HCT116 (cell line): ENCODE data around the gene ANKHD1. TPM values are rescaled to one million over a fixed set of nuclear protein-coding genes. Genes with fewer than 3 reads are reported as not detected.
A peak's percentile ranks its signal among the peaks of the same experiment; 100 is the strongest.

Experiments
- ATAC-seq: fragments of 200-7000 bp; cut with Tn5 transposase; 2 replicates; pipeline ENCODE4 v1.9.1; 2020; ENCODE audit warnings: mild to moderate bottlenecking, moderate library complexity
- BruUV-seq: library from RNA; stranded (reverse); fragments of 400-500 nt; replicated peaks from 2 replicates; lab custom pipeline; 2021; lab: Mats Ljungman, UMichigan
- CTCF ChIA-PET: fragments of 300-600 bp; sonication (Branson Sonifier 250); formaldehyde crosslinking; loops from one replicate; lab custom pipeline; 2021; ENCODE audit warnings: antibody characterized with exemption; lab: Charles Lee
- POLR2A ChIA-PET: fragments of 300-600, 350-600 bp; sonication (Branson Sonifier 250); formaldehyde crosslinking; loops from one replicate; lab custom pipeline; 2021; ENCODE audit warnings: antibody characterized with exemption; lab: Charles Lee
- RAD21 ChIA-PET, 2 experiments: fragments of 300-600 bp; sonication (Branson Sonifier 250); formaldehyde crosslinking; loops; one replicate each; lab custom pipeline; 2023; ENCODE audit warnings: low total read pairs in 2 of 2; ENCODE audit not compliant: uncharacterized antibody in 2 of 2, unreplicated experiment in 2 of 2, low non-redundant PET in 1 of 2; lab: Charles Lee
- DNase-seq: peaks from one replicate; pipeline ENCODE4 v3.0.0-alpha.2; 2010; ENCODE audit warnings: low read depth, low spot score
- H2AFZ ChIP-seq: fragments of 200-600 bp; shearing (Covaris generic), sonication (generic); 2 replicates; pipeline ENCODE4 v1.6.1; 2017; ENCODE audit warnings: low read depth, mixed run types, mixed read lengths, antibody characterized with exemption, low read length; ENCODE audit not compliant: poor library complexity, severe bottlenecking
- H3K27ac ChIP-seq: 2 replicates; pipeline ENCODE4 v1.5.1; 2012; ENCODE audit warnings: low read depth, low read length
- H3K27me3 ChIP-seq: fragments of 200-600 bp; sonication (generic); 2 replicates; pipeline ENCODE4 v1.6.1; 2016; ENCODE audit warnings: mixed run types, low read length, mixed read lengths; ENCODE audit not compliant: insufficient read depth
- H3K36me3 ChIP-seq, 2 experiments: fragments of 200-500 bp in 1 of 2; fragments of 200-600 bp in 1 of 2; sonication (Bioruptor generic) in 1 of 2; sonication (generic) in 1 of 2; 2 replicates each; pipeline versions ENCODE4 v1.5.1 to v1.6.1; 2014 to 2016; ENCODE audit warnings: low read length in 2 of 2, inconsistent platforms in 1 of 2, mixed read lengths in 1 of 2, mixed run types in 1 of 2; ENCODE audit not compliant: insufficient read depth in 2 of 2, control insufficient read depth in 1 of 2
- H3K4me1 ChIP-seq, 2 experiments: fragments of 200-600 bp in 1 of 2; sonication (generic) in 1 of 2; 2 replicates each; pipeline versions ENCODE4 v1.5.1 to v1.6.1; 2012 to 2017; ENCODE audit warnings: low read length in 2 of 2, inconsistent platforms in 1 of 2, mild to moderate bottlenecking in 1 of 2, mixed read lengths in 1 of 2, mixed run types in 1 of 2, moderate library complexity in 1 of 2; ENCODE audit not compliant: insufficient read depth in 2 of 2, control insufficient read depth in 1 of 2
- H3K4me2 ChIP-seq: fragments of 200-600 bp; sonication (generic); 2 replicates; pipeline ENCODE4 v1.6.1; 2017; ENCODE audit warnings: mixed run types, low read length, mixed read lengths
- H3K4me3 ChIP-seq, 2 experiments: fragments of 200-600 bp in 1 of 2; sonication (generic) in 1 of 2; replicated peaks in 1 of 2; 2 replicates each; pipeline ENCODE4 v1.5.1; 2011 to 2016; ENCODE audit warnings: low read length in 2 of 2, control low read depth in 1 of 2, low read depth in 1 of 2, mild to moderate bottlenecking in 1 of 2, mixed read lengths in 1 of 2, mixed run types in 1 of 2
- H3K79me2 ChIP-seq: fragments of 200-600 bp; sonication (generic); 2 replicates; pipeline ENCODE4 v1.6.1; 2017; ENCODE audit warnings: mild to moderate bottlenecking, mixed run types, low read length, moderate library complexity, mixed read lengths; ENCODE audit not compliant: insufficient read depth
- H3K9ac ChIP-seq: fragments of 200-600 bp; sonication (generic); 2 replicates; pipeline ENCODE4 v1.6.1; 2016; ENCODE audit warnings: low read length, mixed read lengths
- H3K9me2 ChIP-seq: fragments of 200-600 bp; sonication (generic), shearing (Covaris generic); 2 replicates; pipeline ENCODE4 v1.6.1; 2017; ENCODE audit warnings: mixed run types, mild to moderate bottlenecking, moderate library complexity; ENCODE audit not compliant: insufficient read depth
- H3K9me3 ChIP-seq, 2 experiments: fragments of 200-500 bp in 1 of 2; fragments of 200-600 bp in 1 of 2; sonication (Bioruptor generic) in 1 of 2; sonication (generic) in 1 of 2; 2 replicates each; pipeline ENCODE4 v1.6.1; 2014 to 2017; ENCODE audit warnings: low read length in 2 of 2, mixed read lengths in 2 of 2, inconsistent platforms in 1 of 2, low read depth in 1 of 2, mild to moderate bottlenecking in 1 of 2, mixed run types in 1 of 2, moderate library complexity in 1 of 2; ENCODE audit not compliant: control insufficient read depth in 1 of 2, insufficient read depth in 1 of 2
- H4K20me1 ChIP-seq: fragments of 200-600 bp; sonication (generic), shearing (Covaris generic); 2 replicates; pipeline ENCODE4 v1.6.1; 2017; ENCODE audit warnings: mixed run types, mild to moderate bottlenecking, moderate library complexity; ENCODE audit not compliant: insufficient read depth
- ATF3 ChIP-seq: IDR thresholded peaks from 2 replicates; pipeline ENCODE4 v1.6.1; 2012
- CBX3 ChIP-seq: IDR thresholded peaks from 2 replicates; pipeline ENCODE4 v1.6.1; 2012; ENCODE audit warnings: low read depth
- EGR1 ChIP-seq: IDR thresholded peaks from 2 replicates; pipeline ENCODE4 v1.6.1; 2012; ENCODE audit warnings: low read depth
- ELF1 ChIP-seq: IDR thresholded peaks from 2 replicates; pipeline ENCODE4 v1.6.1; 2012; ENCODE audit warnings: low read depth, borderline replicate concordance
- JUND ChIP-seq: IDR thresholded peaks from 2 replicates; pipeline ENCODE4 v1.6.1; 2012
- POLR2A ChIP-seq: IDR thresholded peaks from 2 replicates; pipeline ENCODE4 v1.7.0; 2011; ENCODE audit warnings: borderline replicate concordance; ENCODE audit not compliant: insufficient read depth, insufficient read length; ENCODE audit errors: extremely low read depth
- POLR2AphosphoS5 ChIP-seq: IDR thresholded peaks from 2 replicates; pipeline ENCODE4 v1.6.1; 2011; ENCODE audit warnings: mild to moderate bottlenecking, low read depth, low read length, moderate library complexity
- RAD21 ChIP-seq: IDR thresholded peaks from 2 replicates; pipeline ENCODE4 v1.6.1; 2012; ENCODE audit warnings: low read depth, mild to moderate bottlenecking
- REST ChIP-seq: IDR thresholded peaks from 2 replicates; pipeline ENCODE4 v1.6.1; 2012; ENCODE audit warnings: low read depth
- SIN3A ChIP-seq: IDR thresholded peaks from 2 replicates; pipeline ENCODE4 v1.6.1; 2012; ENCODE audit warnings: low read depth
- SP1 ChIP-seq: IDR thresholded peaks from 2 replicates; pipeline ENCODE4 v1.6.1; 2012; ENCODE audit warnings: low read depth
- TCF7L2 ChIP-seq: IDR thresholded peaks from 2 replicates; pipeline ENCODE4 v1.7.0; 2011; ENCODE audit warnings: borderline replicate concordance, inconsistent platforms; ENCODE audit not compliant: insufficient read depth, insufficient read length; ENCODE audit errors: extremely low read depth
- ZBTB33 ChIP-seq: IDR thresholded peaks from 2 replicates; pipeline ENCODE4 v1.6.1; 2011; ENCODE audit warnings: mild to moderate bottlenecking, low read length, moderate library complexity; ENCODE audit not compliant: insufficient replicate concordance; ENCODE audit errors: extremely low read depth
- ZFX ChIP-seq: fragments of 450-650 bp; IDR thresholded peaks from 2 replicates; pipeline ENCODE4 v1.6.1; 2017
- intact Hi-C: fragments of 100-400 bp; cut with micrococcal nuclease; formaldehyde crosslinking; loops from 2 replicates; pipeline ENCODE4 v1.10.0; 2022
- total RNA-seq: library from RNA; stranded (reverse); gene quantifications from one replicate; pipeline ENCODE4 v1.2.1, GENCODE V29; 2021; ENCODE audit not compliant: unreplicated experiment

ANKHD1 gene
- total RNA-seq, 1 experiment from 2014 or later, result 80.8 TPM

GRCh38 chr5:140363631-140364471, 37.8 kb upstream of the ANKHD1 start:
- ChIA-PET RAD21 (no interaction called here), POLR2A (interaction anchor here (1.0 to 1.4 kb wide), 3 partner anchors 9 to 357 kb away, joined by 3 to 4 read pairs (median 3); partner anchors contain the start of gene HBEGF)

GRCh38 chr5:140364472-140364765, 37.2 kb upstream of the ANKHD1 start:
- Histone ChIP-seq H4K20me1 (no peaks in the 10 kb centered on the region), H3K27ac (no peak overlapping the region), H3K27me3 (no peaks in the 10 kb centered on the region), H2AFZ (no peak overlapping the region), H3K9me3 (no peaks in the 10 kb centered on the region), H3K9ac (no peak overlapping the region), H3K9me2 (no peaks in the 10 kb centered on the region), H3K4me2 (no peak overlapping the region), H3K4me3 (no peak overlapping the region), H3K36me3 (no peaks in the 10 kb centered on the region), H3K79me2 (no peaks in the 10 kb centered on the region), H3K4me1 (peaks cover 3 to 29% of the 10 kb centered on the region in 2 experiments; a peak in 3 of 4 replicates)
- DNase-seq (no peak), ATAC-seq (no peak)
- POLR2A ChIA-PET, result interaction anchor here (1.4 kb wide), 1 partner anchor 8 kb away, joined by 4 read pairs; no protein-coding TSS in a partner anchor
- CTCF ChIA-PET, result interaction anchor here (2.6 kb wide), 2 partner anchors 8 to 122 kb away, joined by 26 to 28 read pairs; no protein-coding TSS in a partner anchor
- intact Hi-C loops, result no loop called here
- RAD21 ChIA-PET, result no interaction called here
- BruUV-seq, result no TSS peak
- TF ChIP-seq ELF1, result no peak
- TF ChIP-seq REST, result no peak
- no peak for TF ChIP-seq JUND
- no peak for TF ChIP-seq ZBTB33
- no peak for TF ChIP-seq SP1
- TF ChIP-seq POLR2AphosphoS5, result no peak
- no peak for TF ChIP-seq EGR1
- TF ChIP-seq ATF3, result no peak
- no peak for TF ChIP-seq POLR2A
- TF ChIP-seq CBX3, result no peak
- TF ChIP-seq TCF7L2, result no peak
- no peak for TF ChIP-seq ZFX
- no peak for TF ChIP-seq SIN3A

More at GRCh38 chr5:140363631-140364471, 37.8 kb upstream of the ANKHD1 start:
- Histone ChIP-seq H3K4me3 (peak overlapping the region; percentile 31 to 49), H3K9me2 (no peaks in the 10 kb centered on the region), H3K9me3 (no peaks in the 10 kb centered on the region), H3K36me3 (no peaks in the 10 kb centered on the region), H2AFZ (no peak overlapping the region), H3K4me1 (peaks cover 3 to 32% of the 10 kb centered on the region in 2 experiments; a peak in 3 of 4 replicates), H4K20me1 (no peaks in the 10 kb centered on the region), H3K27me3 (no peaks in the 10 kb centered on the region), H3K9ac (peak overlapping the region; percentile 41; the same call in 1 of the 2 replicates), H3K79me2 (no peaks in the 10 kb centered on the region), H3K4me2 (peak overlapping the region; percentile 76), H3K27ac (no peak overlapping the region; the same call in 1 of the 2 replicates)
- CTCF ChIA-PET, result interaction anchor here (0.6 to 2.6 kb wide), 15 partner anchors 9 to 356 kb away, joined by 3 to 28 read pairs (median 5); partner anchors contain the start of genes ANKHD1, EIF4EBP3, HBEGF and IK
- DNase-seq (no peak), ATAC-seq (no peak)
- BruUV-seq, result no TSS peak
- intact Hi-C loops, result loop anchor here (2.0 kb wide), 1 partner anchor 355 kb away; no protein-coding TSS in a partner anchor
- TF ChIP-seq ELF1, result no peak
- TF ChIP-seq RAD21, result no peak
